Measurements from ENCODE around the gene SDR42E2.
"Not testable (repeated sequence)": the region's sequence is repeated elsewhere in the genome, so short reads cannot be mapped to it uniquely, and the experiment has no call there.

DNA sequence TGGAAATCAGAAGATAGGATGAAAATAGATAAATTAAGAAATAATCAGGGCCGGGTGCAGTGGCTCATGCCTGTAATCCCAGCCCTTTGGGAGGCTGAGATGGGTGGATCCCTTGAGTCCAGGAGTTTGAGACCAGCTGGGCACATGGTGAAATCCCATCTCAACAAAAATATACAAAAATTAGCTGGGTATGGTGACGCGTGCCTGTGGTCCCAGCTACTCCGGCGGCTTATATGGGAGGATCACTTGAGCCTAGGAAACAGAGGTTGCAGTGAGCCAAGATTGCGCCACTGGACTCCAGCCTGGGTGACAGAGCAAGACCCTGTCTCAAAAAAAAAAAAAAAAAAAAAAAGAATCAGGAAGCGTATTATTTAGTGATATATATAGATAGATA lies 54.5 kb downstream of the SDR42E2 start:
- TF ChIP-seq, protein P1, sequence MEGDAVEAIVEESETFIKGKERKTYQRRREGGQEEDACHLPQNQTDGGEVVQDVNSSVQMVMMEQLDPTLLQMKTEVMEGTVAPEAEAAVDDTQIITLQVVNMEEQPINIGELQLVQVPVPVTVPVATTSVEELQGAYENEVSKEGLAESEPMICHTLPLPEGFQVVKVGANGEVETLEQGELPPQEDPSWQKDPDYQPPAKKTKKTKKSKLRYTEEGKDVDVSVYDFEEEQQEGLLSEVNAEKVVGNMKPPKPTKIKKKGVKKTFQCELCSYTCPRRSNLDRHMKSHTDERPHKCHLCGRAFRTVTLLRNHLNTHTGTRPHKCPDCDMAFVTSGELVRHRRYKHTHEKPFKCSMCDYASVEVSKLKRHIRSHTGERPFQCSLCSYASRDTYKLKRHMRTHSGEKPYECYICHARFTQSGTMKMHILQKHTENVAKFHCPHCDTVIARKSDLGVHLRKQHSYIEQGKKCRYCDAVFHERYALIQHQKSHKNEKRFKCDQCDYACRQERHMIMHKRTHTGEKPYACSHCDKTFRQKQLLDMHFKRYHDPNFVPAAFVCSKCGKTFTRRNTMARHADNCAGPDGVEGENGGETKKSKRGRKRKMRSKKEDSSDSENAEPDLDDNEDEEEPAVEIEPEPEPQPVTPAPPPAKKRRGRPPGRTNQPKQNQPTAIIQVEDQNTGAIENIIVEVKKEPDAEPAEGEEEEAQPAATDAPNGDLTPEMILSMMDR (IDR thresholded peaks at IDR 0.05; ENCODE audit: poor library complexity, severe bottlenecking), result not testable (repeated sequence)
- not testable (repeated sequence) for TF ChIP-seq EZH2 (IDR thresholded peaks at IDR 0.05; ENCODE audit: borderline replicate concordance, insufficient read depth, low read length, poor library complexity, severe bottlenecking)

Measured in neural cell (in vitro differentiated cells).